ENCODE results near the gene TUBA3E.
"Not testable (repeated sequence)": the region's sequence is repeated elsewhere in the genome, so short reads cannot be mapped to it uniquely, and the experiment has no call there.

TUBA3E gene
- 0 reads per million in 3 donors for total RNA-seq

- no peak within 1 kb of the TSS for H3K27ac ChIP-seq (ENCODE audit: insufficient read depth, low read length, poor library complexity, severe bottlenecking)
- no peak for DNase-seq
- no peaks in the 10 kb centered on the region for H3K9me3 ChIP-seq (ENCODE audit: control insufficient read depth, low read length)
- no peak within 1 kb of the TSS for H3K4me3 ChIP-seq (ENCODE audit: insufficient read depth, low read depth, low read length, poor library complexity, severe bottlenecking)
- no peaks in the 10 kb centered on the region for H3K4me1 ChIP-seq (ENCODE audit: control insufficient read depth, insufficient read depth, low read length, poor library complexity, severe bottlenecking)
- H3K36me3 ChIP-seq (ENCODE audit: control insufficient read depth, insufficient read depth, low read length), result no peaks in the 10 kb centered on the region
- H3K27me3 ChIP-seq (replicated peaks; ENCODE audit: control insufficient read depth, insufficient read depth, low read length, poor library complexity, severe bottlenecking), result no peaks in the 10 kb centered on the region
Measured at GRCh38 chr2:130198343-130198742, at the start of gene TUBA3E. TSS of gene TUBA3E (minus strand) at chr2:130198439. CDS start at chr2:130198360, 79 bp downstream.

GRCh38 chr2:130246430-130246829 lies 48.2 kb upstream of the TUBA3E start:
- DNase-seq, result no peak
- Histone ChIP-seq H3K4me3 (ENCODE audit: insufficient read depth, low read depth, low read length, poor library complexity, severe bottlenecking) (no peak overlapping the region), H3K27ac (ENCODE audit: insufficient read depth, low read length, poor library complexity, severe bottlenecking) (no peak overlapping the region)

DNA sequence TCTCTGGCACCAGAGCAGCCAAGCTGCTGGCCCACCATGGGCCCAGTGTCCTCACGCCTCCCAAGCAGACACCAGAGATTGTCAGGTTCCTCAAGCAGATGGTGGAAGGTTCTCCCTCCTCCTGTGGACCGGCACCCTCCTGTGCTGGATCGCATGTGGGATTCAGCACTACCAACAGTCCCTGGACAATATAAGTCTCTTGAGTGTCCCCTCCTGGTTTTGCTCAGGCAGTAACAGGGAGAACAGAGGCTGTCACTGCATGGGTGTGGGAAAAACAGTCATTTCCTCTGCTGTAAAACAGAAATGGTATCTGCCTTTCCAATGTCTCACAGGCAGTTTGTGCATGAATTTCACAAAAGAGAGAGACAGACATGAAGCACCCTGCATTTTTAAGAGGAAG lies 47.7 kb upstream of the TUBA3E start:
- Histone ChIP-seq H3K27ac (ENCODE audit: insufficient read depth, low read length, poor library complexity, severe bottlenecking) (no peak overlapping the region), H3K4me3 (ENCODE audit: insufficient read depth, low read depth, low read length, poor library complexity, severe bottlenecking) (no peak overlapping the region), H3K9me3 (ENCODE audit: control insufficient read depth, low read length) (no peaks in the 10 kb centered on the region), H3K27me3 (replicated peaks; ENCODE audit: control insufficient read depth, insufficient read depth, low read length, poor library complexity, severe bottlenecking) (no peaks in the 10 kb centered on the region), H3K36me3 (ENCODE audit: control insufficient read depth, insufficient read depth, low read length) (no peaks in the 10 kb centered on the region), H3K4me1 (ENCODE audit: control insufficient read depth, insufficient read depth, low read length, poor library complexity, severe bottlenecking) (no peaks in the 10 kb centered on the region)
- no peak for DNase-seq

More at GRCh38 chr2:130246430-130246829, 48.2 kb upstream of the TUBA3E start:
- Histone ChIP-seq H3K27me3 (replicated peaks; ENCODE audit: control insufficient read depth, insufficient read depth, low read length, poor library complexity, severe bottlenecking) (no peaks in the 10 kb centered on the region), H3K36me3 (ENCODE audit: control insufficient read depth, insufficient read depth, low read length) (no peaks in the 10 kb centered on the region), H3K9me3 (ENCODE audit: control insufficient read depth, low read length) (no peaks in the 10 kb centered on the region), H3K4me1 (ENCODE audit: control insufficient read depth, insufficient read depth, low read length, poor library complexity, severe bottlenecking) (no peaks in the 10 kb centered on the region)

DNA sequence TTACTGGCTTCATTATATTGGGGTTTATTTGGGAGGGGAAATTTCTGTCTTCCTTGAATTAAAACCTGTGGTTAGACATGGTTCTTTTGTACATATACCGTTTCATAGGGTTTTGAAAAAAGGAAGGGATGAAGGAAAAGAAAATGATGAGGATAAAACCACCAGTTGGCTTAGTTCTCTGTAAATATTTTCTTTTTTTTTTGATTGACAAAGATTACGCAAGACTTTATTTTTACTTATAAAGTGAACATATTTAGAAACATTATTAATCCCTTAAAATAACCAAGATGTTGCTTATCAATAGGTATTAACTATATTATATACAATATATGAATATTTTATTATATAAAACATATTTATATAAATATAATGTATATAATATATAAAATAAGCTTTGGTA lies 45.1 kb upstream of the TUBA3E start:
- Histone ChIP-seq H3K4me3 (ENCODE audit: insufficient read depth, low read depth, low read length, poor library complexity, severe bottlenecking) (no peak overlapping the region), H3K27me3 (replicated peaks; ENCODE audit: control insufficient read depth, insufficient read depth, low read length, poor library complexity, severe bottlenecking) (no peaks in the 10 kb centered on the region), H3K27ac (ENCODE audit: insufficient read depth, low read length, poor library complexity, severe bottlenecking) (no peak overlapping the region), H3K36me3 (ENCODE audit: control insufficient read depth, insufficient read depth, low read length) (no peaks in the 10 kb centered on the region), H3K9me3 (ENCODE audit: control insufficient read depth, low read length) (no peaks in the 10 kb centered on the region), H3K4me1 (ENCODE audit: control insufficient read depth, insufficient read depth, low read length, poor library complexity, severe bottlenecking) (no peaks in the 10 kb centered on the region)
- DNase-seq, result no peak

- no peaks in the 10 kb centered on the region for H3K36me3 ChIP-seq (ENCODE audit: control insufficient read depth, insufficient read depth, low read length)
- no peaks in the 10 kb centered on the region for H3K4me1 ChIP-seq (ENCODE audit: control insufficient read depth, insufficient read depth, low read length, poor library complexity, severe bottlenecking)
- no peaks in the 10 kb centered on the region for H3K27me3 ChIP-seq (replicated peaks; ENCODE audit: control insufficient read depth, insufficient read depth, low read length, poor library complexity, severe bottlenecking)
- no peaks in the 10 kb centered on the region for H3K9me3 ChIP-seq (ENCODE audit: control insufficient read depth, low read length)
- no peak overlapping the region for H3K4me3 ChIP-seq (ENCODE audit: insufficient read depth, low read depth, low read length, poor library complexity, severe bottlenecking)
- H3K27ac ChIP-seq (ENCODE audit: insufficient read depth, low read length, poor library complexity, severe bottlenecking), result no peak overlapping the region
- DNase-seq, result no peak
Measured at GRCh38 chr2:130241041-130241707, 42.9 kb upstream of the TUBA3E start.

DNA sequence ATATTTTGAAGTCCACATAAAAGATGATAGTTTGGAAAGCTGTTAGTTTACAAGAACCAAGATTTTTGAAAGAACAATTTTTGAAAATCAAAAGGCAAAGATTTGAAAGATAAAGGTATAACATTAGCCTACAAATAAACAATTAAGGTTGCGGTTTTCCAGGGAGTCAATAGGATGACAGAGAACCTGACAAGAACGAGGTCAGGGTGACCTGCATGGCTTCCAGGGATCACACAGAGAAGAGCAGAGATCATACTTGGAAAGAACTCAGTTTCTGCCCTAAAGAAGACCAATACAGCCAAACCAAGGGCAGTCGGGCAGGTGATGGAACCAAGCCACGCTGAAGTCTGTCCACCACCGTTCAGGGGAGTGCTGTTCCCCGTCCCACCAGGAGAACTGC lies 41.3 kb upstream of the TUBA3E start:
- not testable (repeated sequence) for H3K4me3 ChIP-seq (ENCODE audit: insufficient read depth, low read depth, low read length, poor library complexity, severe bottlenecking); DNase-seq; H3K9me3 ChIP-seq (ENCODE audit: control insufficient read depth, low read length); H3K27ac ChIP-seq (ENCODE audit: insufficient read depth, low read length, poor library complexity, severe bottlenecking); H3K36me3 ChIP-seq (ENCODE audit: control insufficient read depth, insufficient read depth, low read length); H3K4me1 ChIP-seq (ENCODE audit: control insufficient read depth, insufficient read depth, low read length, poor library complexity, severe bottlenecking); H3K27me3 ChIP-seq (replicated peaks; ENCODE audit: control insufficient read depth, insufficient read depth, low read length, poor library complexity, severe bottlenecking)

- not testable (repeated sequence) for H3K4me3 ChIP-seq (ENCODE audit: insufficient read depth, low read depth, low read length, poor library complexity, severe bottlenecking); H3K9me3 ChIP-seq (ENCODE audit: control insufficient read depth, low read length); DNase-seq; H3K4me1 ChIP-seq (ENCODE audit: control insufficient read depth, insufficient read depth, low read length, poor library complexity, severe bottlenecking); H3K27ac ChIP-seq (ENCODE audit: insufficient read depth, low read length, poor library complexity, severe bottlenecking); H3K27me3 ChIP-seq (replicated peaks; ENCODE audit: control insufficient read depth, insufficient read depth, low read length, poor library complexity, severe bottlenecking); H3K36me3 ChIP-seq (ENCODE audit: control insufficient read depth, insufficient read depth, low read length)
Measured at GRCh38 chr2:130233066-130233465, 34.8 kb upstream of the TUBA3E start.

DNA sequence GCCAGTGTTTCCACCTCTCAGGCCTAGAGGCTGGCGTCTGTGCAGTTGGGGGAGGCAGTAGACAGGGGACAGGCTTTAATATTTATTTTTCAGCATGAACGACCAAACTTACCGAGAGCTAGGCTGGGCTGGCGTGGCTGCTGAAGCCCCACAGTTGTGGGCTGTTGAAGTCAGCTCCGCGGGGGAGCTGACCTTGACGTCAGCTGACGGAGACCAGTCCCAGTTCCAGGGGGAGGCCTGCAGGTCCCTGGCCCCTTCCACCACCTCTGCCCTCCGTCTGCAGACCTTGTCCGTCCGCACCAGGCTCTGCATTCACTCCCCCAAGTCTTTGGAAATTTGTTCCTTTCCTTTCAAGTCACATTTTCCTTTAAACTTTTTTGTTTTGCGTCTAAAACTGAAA lies 33.4 kb upstream of the TUBA3E start:
- Histone ChIP-seq H3K36me3 (ENCODE audit: control insufficient read depth, insufficient read depth, low read length) (no peaks in the 10 kb centered on the region), H3K27me3 (replicated peaks; ENCODE audit: control insufficient read depth, insufficient read depth, low read length, poor library complexity, severe bottlenecking) (no peaks in the 10 kb centered on the region), H3K4me3 (ENCODE audit: insufficient read depth, low read depth, low read length, poor library complexity, severe bottlenecking) (no peak overlapping the region), H3K27ac (ENCODE audit: insufficient read depth, low read length, poor library complexity, severe bottlenecking) (no peak overlapping the region), H3K9me3 (ENCODE audit: control insufficient read depth, low read length) (no peaks in the 10 kb centered on the region), H3K4me1 (ENCODE audit: control insufficient read depth, insufficient read depth, low read length, poor library complexity, severe bottlenecking) (no peaks in the 10 kb centered on the region)
- DNase-seq, result no peak

DNA sequence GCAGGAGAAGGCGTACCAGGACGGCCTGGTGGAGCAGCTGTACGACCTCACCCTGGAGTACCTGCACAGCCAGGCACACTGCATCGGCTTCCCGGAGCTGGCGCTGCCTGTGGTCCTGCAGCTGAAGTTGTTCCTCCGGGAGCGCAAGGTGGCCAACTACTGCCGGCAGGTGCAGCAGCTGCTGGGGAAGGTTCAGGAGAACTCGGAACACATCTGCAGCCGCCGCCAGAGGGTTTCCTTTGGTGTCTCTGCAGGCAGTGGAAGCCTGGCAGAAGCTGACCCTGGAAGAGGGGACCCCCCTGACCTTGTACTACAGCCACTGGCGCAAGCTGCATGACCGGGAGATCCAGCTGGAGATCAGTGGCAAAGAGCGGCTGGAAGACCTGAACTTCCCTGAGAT lies 32.7 kb upstream of the TUBA3E start:
- H3K27ac ChIP-seq (ENCODE audit: insufficient read depth, low read length, poor library complexity, severe bottlenecking); DNase-seq; H3K9me3 ChIP-seq (ENCODE audit: control insufficient read depth, low read length); H3K4me3 ChIP-seq (ENCODE audit: insufficient read depth, low read depth, low read length, poor library complexity, severe bottlenecking); H3K4me1 ChIP-seq (ENCODE audit: control insufficient read depth, insufficient read depth, low read length, poor library complexity, severe bottlenecking); H3K27me3 ChIP-seq (replicated peaks; ENCODE audit: control insufficient read depth, insufficient read depth, low read length, poor library complexity, severe bottlenecking); H3K36me3 ChIP-seq (ENCODE audit: control insufficient read depth, insufficient read depth, low read length): not testable (repeated sequence)

DNA sequence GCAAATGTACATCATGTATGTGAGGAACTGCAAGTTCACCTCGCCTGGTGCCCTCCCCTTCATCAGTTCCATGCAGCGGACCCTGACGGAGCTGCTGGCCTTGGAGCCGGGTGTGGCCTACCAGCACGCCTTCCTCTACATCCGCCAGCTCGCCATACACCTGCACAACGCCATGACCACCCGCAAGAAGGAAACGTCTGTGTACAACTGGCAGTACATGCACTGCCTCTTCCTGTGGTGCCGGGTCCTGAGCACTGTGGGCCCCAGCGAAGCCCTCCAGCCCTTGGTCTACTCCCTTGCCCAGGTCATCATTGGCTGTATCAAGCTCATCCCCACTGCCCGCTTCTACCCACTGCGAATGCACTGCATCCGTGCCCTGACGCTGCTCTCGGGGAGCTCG lies 32.1 kb upstream of the TUBA3E start:
- not testable (repeated sequence) for H3K4me1 ChIP-seq (ENCODE audit: control insufficient read depth, insufficient read depth, low read length, poor library complexity, severe bottlenecking); DNase-seq; H3K36me3 ChIP-seq (ENCODE audit: control insufficient read depth, insufficient read depth, low read length); H3K9me3 ChIP-seq (ENCODE audit: control insufficient read depth, low read length); H3K4me3 ChIP-seq (ENCODE audit: insufficient read depth, low read depth, low read length, poor library complexity, severe bottlenecking); H3K27ac ChIP-seq (ENCODE audit: insufficient read depth, low read length, poor library complexity, severe bottlenecking); H3K27me3 ChIP-seq (replicated peaks; ENCODE audit: control insufficient read depth, insufficient read depth, low read length, poor library complexity, severe bottlenecking)
